ENCODE results near the gene PPM1G.

GRCh38 chr2:27427863-27428212 lies 18.4 kb upstream of the PPM1G start:
- TF ChIP-seq CTCF (IDR thresholded peaks at IDR 0.05 in 8 of 11, conservative IDR thresholded peaks at IDR 0.05 in 3 of 11), result no peak
- no peak for TF ChIP-seq POLR2A (IDR thresholded peaks at IDR 0.05)
